Mammary epithelial cell (primary cell): ENCODE measurements around the gene API5.

Experiments used
- EZH2 ChIP-seq: IDR thresholded peaks from 2 replicates; pipeline ENCODE4 v1.6.1; 2012; ENCODE audit warnings: low read length, inconsistent platforms, borderline replicate concordance
- TF ChIP-seq, protein P1 (sequence below), 2 donors: IDR thresholded peaks in 1 of 2; conservative IDR thresholded peaks in 1 of 2; 2 replicates each; pipeline ENCODE4 v1.5.1; 2011 to 2012; ENCODE audit warnings: inconsistent platforms in 2 of 2, low read length in 2 of 2, mild to moderate bottlenecking in 2 of 2, control low read depth in 1 of 2, low read depth in 1 of 2; ENCODE audit not compliant: insufficient read depth in 1 of 2; ENCODE audit errors: extremely low read depth in 1 of 2

DNA sequence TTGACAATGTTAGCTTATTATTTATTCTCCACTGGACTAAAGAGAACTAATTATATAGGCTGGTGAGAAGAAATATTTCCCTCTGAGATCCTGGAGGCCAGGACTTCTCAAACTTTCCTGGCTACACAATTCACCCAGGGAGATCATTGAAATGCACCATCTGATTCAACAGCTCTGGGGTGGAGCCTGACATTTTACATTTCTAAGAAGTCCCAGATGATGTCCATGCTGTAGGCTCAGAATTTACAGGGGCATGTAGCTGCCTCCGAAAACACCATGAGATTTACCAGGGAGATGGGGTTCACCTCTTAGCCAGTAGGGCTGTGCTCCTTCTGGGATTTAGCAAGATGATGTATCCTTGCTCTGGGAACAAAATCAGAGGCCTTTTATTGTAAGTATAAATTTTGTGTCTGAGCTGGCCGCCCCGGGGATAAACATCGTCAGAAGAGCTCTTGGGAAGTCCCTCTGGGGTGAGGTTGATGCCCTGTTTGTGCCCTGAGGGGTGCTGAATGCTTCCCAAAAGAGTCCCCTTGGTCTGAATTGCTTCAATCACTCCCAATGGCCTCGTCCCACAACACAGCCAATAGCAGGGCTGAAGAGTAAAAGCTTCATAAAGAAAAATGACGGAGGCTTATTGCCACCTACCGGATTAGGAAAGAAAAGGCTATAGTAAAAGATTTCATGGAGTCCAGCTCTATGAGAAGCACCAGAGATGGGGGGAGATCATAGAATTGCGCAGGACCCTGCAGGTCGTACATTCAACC, 33.4 kb upstream of the API5 start:
- TF ChIP-seq, protein P1, sequence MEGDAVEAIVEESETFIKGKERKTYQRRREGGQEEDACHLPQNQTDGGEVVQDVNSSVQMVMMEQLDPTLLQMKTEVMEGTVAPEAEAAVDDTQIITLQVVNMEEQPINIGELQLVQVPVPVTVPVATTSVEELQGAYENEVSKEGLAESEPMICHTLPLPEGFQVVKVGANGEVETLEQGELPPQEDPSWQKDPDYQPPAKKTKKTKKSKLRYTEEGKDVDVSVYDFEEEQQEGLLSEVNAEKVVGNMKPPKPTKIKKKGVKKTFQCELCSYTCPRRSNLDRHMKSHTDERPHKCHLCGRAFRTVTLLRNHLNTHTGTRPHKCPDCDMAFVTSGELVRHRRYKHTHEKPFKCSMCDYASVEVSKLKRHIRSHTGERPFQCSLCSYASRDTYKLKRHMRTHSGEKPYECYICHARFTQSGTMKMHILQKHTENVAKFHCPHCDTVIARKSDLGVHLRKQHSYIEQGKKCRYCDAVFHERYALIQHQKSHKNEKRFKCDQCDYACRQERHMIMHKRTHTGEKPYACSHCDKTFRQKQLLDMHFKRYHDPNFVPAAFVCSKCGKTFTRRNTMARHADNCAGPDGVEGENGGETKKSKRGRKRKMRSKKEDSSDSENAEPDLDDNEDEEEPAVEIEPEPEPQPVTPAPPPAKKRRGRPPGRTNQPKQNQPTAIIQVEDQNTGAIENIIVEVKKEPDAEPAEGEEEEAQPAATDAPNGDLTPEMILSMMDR (conservative IDR thresholded peaks at IDR 0.05 in 1 of 2, IDR thresholded peaks at IDR 0.05 in 1 of 2; ENCODE audit: extremely low read depth in 1 of 2, insufficient read depth in 1 of 2, low read depth in 1 of 2, low read length in 2 of 2) = peak; percentile 26 to 46
- TF ChIP-seq EZH2 = no peak
